ENCODE results near the gene IDH2.

DNA sequence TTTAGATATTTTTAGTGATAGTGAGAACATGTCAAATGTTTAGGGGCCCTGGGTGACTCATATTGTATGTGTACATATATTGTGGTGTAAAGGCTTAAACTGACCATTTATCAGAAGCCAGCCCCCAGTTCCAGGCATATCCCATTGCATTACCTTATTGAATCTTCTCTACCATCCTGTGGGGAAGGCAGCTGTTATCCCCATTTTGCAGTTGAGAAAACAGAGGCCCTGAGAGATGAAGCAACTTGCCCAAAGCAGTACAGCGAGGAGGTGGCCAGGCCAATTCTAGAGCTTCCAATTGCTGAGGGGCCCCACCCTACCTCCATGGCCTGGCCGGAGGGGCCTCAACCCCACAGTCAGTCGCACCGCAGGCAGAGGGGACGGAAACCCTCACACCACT is 53.2 kb downstream of the IDH2 start:
- TF ChIP-seq JUND (IDR thresholded peaks at IDR 0.05) (no peak), POLR2AphosphoS5 (IDR thresholded peaks at IDR 0.05; ENCODE audit: low read depth, low read length) (no peak), EZH2 (IDR thresholded peaks at IDR 0.05) (no peak), POLR2A (IDR thresholded peaks at IDR 0.05; ENCODE audit: borderline replicate concordance, extremely low read depth, insufficient read depth, insufficient read length) (no peak), RAD21 (IDR thresholded peaks at IDR 0.05; ENCODE audit: low read depth) (no peak), EZH2phosphoT487 (IDR thresholded peaks at IDR 0.05; ENCODE audit: borderline replicate concordance) (no peak), TCF7L2 (IDR thresholded peaks at IDR 0.05; ENCODE audit: borderline replicate concordance, extremely low read depth, insufficient read depth, insufficient read length) (no peak), SIN3A (IDR thresholded peaks at IDR 0.05; ENCODE audit: low read depth) (no peak)
- TF ChIP-seq, protein P1, sequence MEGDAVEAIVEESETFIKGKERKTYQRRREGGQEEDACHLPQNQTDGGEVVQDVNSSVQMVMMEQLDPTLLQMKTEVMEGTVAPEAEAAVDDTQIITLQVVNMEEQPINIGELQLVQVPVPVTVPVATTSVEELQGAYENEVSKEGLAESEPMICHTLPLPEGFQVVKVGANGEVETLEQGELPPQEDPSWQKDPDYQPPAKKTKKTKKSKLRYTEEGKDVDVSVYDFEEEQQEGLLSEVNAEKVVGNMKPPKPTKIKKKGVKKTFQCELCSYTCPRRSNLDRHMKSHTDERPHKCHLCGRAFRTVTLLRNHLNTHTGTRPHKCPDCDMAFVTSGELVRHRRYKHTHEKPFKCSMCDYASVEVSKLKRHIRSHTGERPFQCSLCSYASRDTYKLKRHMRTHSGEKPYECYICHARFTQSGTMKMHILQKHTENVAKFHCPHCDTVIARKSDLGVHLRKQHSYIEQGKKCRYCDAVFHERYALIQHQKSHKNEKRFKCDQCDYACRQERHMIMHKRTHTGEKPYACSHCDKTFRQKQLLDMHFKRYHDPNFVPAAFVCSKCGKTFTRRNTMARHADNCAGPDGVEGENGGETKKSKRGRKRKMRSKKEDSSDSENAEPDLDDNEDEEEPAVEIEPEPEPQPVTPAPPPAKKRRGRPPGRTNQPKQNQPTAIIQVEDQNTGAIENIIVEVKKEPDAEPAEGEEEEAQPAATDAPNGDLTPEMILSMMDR (IDR thresholded peaks at IDR 0.05 in 2 of 3, conservative IDR thresholded peaks at IDR 0.05 in 1 of 3; ENCODE audit: borderline replicate concordance in 1 of 3, insufficient read depth in 1 of 3, low read depth in 2 of 3, low read length in 2 of 3), result no peak
- TF ChIP-seq, protein P2, sequence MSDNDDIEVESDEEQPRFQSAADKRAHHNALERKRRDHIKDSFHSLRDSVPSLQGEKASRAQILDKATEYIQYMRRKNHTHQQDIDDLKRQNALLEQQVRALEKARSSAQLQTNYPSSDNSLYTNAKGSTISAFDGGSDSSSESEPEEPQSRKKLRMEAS (IDR thresholded peaks at IDR 0.05), result no peak
- TF ChIP-seq, protein P3, sequence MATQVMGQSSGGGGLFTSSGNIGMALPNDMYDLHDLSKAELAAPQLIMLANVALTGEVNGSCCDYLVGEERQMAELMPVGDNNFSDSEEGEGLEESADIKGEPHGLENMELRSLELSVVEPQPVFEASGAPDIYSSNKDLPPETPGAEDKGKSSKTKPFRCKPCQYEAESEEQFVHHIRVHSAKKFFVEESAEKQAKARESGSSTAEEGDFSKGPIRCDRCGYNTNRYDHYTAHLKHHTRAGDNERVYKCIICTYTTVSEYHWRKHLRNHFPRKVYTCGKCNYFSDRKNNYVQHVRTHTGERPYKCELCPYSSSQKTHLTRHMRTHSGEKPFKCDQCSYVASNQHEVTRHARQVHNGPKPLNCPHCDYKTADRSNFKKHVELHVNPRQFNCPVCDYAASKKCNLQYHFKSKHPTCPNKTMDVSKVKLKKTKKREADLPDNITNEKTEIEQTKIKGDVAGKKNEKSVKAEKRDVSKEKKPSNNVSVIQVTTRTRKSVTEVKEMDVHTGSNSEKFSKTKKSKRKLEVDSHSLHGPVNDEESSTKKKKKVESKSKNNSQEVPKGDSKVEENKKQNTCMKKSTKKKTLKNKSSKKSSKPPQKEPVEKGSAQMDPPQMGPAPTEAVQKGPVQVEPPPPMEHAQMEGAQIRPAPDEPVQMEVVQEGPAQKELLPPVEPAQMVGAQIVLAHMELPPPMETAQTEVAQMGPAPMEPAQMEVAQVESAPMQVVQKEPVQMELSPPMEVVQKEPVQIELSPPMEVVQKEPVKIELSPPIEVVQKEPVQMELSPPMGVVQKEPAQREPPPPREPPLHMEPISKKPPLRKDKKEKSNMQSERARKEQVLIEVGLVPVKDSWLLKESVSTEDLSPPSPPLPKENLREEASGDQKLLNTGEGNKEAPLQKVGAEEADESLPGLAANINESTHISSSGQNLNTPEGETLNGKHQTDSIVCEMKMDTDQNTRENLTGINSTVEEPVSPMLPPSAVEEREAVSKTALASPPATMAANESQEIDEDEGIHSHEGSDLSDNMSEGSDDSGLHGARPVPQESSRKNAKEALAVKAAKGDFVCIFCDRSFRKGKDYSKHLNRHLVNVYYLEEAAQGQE (IDR thresholded peaks at IDR 0.05; ENCODE audit: low read depth), result no peak
